ENCODE results near the gene LMO3. TPM values are rescaled to one million over a fixed set of nuclear protein-coding genes. Genes with fewer than 3 reads are reported as not detected.

Gene LMO3
- total RNA-seq, 1 donor from 2014 or later, result 0.78 TPM

- no peak overlapping the region for H3K27ac Mint-ChIP-seq (ENCODE audit: unreplicated experiment)
- no peak for DNase-seq
- H3K36me3 Mint-ChIP-seq (ENCODE audit: unreplicated experiment), result no peaks in the 10 kb centered on the region
- H3K27me3 Mint-ChIP-seq (ENCODE audit: unreplicated experiment), result no peaks in the 10 kb centered on the region
- H3K4me1 Mint-ChIP-seq (ENCODE audit: low read depth, unreplicated experiment), result no peaks in the 10 kb centered on the region
- no peak overlapping the region for H3K4me3 Mint-ChIP-seq (ENCODE audit: unreplicated experiment)
- no peaks in the 10 kb centered on the region for H3K9me3 Mint-ChIP-seq (ENCODE audit: unreplicated experiment)
- TF ChIP-seq, protein P1, sequence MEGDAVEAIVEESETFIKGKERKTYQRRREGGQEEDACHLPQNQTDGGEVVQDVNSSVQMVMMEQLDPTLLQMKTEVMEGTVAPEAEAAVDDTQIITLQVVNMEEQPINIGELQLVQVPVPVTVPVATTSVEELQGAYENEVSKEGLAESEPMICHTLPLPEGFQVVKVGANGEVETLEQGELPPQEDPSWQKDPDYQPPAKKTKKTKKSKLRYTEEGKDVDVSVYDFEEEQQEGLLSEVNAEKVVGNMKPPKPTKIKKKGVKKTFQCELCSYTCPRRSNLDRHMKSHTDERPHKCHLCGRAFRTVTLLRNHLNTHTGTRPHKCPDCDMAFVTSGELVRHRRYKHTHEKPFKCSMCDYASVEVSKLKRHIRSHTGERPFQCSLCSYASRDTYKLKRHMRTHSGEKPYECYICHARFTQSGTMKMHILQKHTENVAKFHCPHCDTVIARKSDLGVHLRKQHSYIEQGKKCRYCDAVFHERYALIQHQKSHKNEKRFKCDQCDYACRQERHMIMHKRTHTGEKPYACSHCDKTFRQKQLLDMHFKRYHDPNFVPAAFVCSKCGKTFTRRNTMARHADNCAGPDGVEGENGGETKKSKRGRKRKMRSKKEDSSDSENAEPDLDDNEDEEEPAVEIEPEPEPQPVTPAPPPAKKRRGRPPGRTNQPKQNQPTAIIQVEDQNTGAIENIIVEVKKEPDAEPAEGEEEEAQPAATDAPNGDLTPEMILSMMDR (IDR thresholded peaks at IDR 0.05; ENCODE audit: partially characterized antibody, unreplicated experiment), result no peak
These were observed 101.8 kb downstream of the LMO3 start for GRCh38 chr12:16504200-16504599.

DNA sequence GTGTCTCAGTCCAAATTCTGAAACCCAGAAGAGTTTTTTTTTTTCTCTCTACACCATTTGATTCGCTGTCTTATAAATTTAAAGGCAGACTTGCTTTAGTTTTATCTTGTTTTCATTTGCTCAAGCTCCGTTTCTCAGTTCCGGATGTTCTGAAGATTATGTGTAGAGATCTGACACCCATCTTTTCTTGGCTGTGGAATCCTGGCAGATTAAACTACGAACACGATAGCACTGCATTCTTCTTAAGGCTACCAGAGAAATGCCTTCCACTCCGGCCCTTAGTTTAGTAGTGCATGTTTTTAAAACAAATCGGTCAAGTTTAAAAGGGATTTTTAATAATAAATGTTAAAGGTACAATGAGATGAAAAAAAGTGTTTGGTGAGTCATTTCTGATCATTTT is 106.4 kb downstream of the LMO3 start:
- no peaks in the 10 kb centered on the region for H3K36me3 Mint-ChIP-seq (ENCODE audit: unreplicated experiment)
- H3K27me3 Mint-ChIP-seq (ENCODE audit: unreplicated experiment), result no peaks in the 10 kb centered on the region
- H3K4me3 Mint-ChIP-seq (ENCODE audit: unreplicated experiment), result no peak overlapping the region
- H3K4me1 Mint-ChIP-seq (ENCODE audit: low read depth, unreplicated experiment), result peaks cover 2% of the 10 kb centered on the region
- TF ChIP-seq, protein P1 (IDR thresholded peaks at IDR 0.05; ENCODE audit: partially characterized antibody, unreplicated experiment), result no peak
- H3K27ac Mint-ChIP-seq (ENCODE audit: unreplicated experiment), result no peak overlapping the region
- DNase-seq, result no peak
- no peaks in the 10 kb centered on the region for H3K9me3 Mint-ChIP-seq (ENCODE audit: unreplicated experiment)
